ENCODE data around the gene MEIG1. TPM values are rescaled to one million over a fixed set of nuclear protein-coding genes. Genes with fewer than 3 reads are reported as not detected.
"Not testable (repeated sequence)": the region's sequence is repeated elsewhere in the genome, so short reads cannot be mapped to it uniquely, and the experiment has no call there.

The MEIG1 gene
- total and polyA plus RNA-seq, 2 donors (not counting 1 experiment from before 2014, with no cell fraction given): 0.69 TPM; not detected in 1

GRCh38 chr10:14936584-14936983 lies 22.6 kb upstream of the MEIG1 start:
- no peaks in the 10 kb centered on the region for H3K9me3 Mint-ChIP-seq (ENCODE audit: insufficient read depth)
- H3K9ac ChIP-seq (ENCODE audit: low read length): no peak overlapping the region
- no peaks in the 10 kb centered on the region for H3K27me3 ChIP-seq (replicated peaks in 1 of 4; ENCODE audit: control extremely low read depth in 1 of 4, control insufficient read depth in 3 of 4, insufficient read depth in 4 of 4, low read length in 3 of 4)
- peaks cover 6% of the 10 kb centered on the region for H4K20me1 ChIP-seq (ENCODE audit: control insufficient read depth, insufficient read depth, low read length, poor library complexity, severe bottlenecking)
- no peak overlapping the region for H3K4me2 ChIP-seq (replicated peaks; ENCODE audit: low read depth, low read length, poor library complexity, severe bottlenecking)
- no peaks in the 10 kb centered on the region for H3K9me3 ChIP-seq (ENCODE audit: control extremely low read depth in 1 of 3, control insufficient read depth in 2 of 3, insufficient read depth in 1 of 3, low read length in 2 of 3)
- no peak for DNase-seq
- no peaks in the 10 kb centered on the region for H3K4me1 Mint-ChIP-seq
- intact Hi-C loops (cut with micrococcal nuclease): no loop called here
- ChIA-PET CTCF (interaction anchor here (1.0 to 1.4 kb wide), 2 partner anchors 17 to 35 kb away, joined by 3 read pairs; no protein-coding TSS in a partner anchor), POLR2A (interaction anchor here (0.6 kb wide), 1 partner anchor 33 kb away, joined by 4 read pairs; no protein-coding TSS in a partner anchor)
- H3K4me3 Mint-ChIP-seq: no peak overlapping the region
- H3K79me2 ChIP-seq (ENCODE audit: control insufficient read depth, insufficient read depth, low read length): peaks cover 51% of the 10 kb centered on the region
- no peak for TF ChIP-seq EZH2 (IDR thresholded peaks at IDR 0.05; ENCODE audit: borderline replicate concordance, insufficient read depth, low read depth, low read length, poor library complexity, severe bottlenecking)
- TF ChIP-seq, protein P1, sequence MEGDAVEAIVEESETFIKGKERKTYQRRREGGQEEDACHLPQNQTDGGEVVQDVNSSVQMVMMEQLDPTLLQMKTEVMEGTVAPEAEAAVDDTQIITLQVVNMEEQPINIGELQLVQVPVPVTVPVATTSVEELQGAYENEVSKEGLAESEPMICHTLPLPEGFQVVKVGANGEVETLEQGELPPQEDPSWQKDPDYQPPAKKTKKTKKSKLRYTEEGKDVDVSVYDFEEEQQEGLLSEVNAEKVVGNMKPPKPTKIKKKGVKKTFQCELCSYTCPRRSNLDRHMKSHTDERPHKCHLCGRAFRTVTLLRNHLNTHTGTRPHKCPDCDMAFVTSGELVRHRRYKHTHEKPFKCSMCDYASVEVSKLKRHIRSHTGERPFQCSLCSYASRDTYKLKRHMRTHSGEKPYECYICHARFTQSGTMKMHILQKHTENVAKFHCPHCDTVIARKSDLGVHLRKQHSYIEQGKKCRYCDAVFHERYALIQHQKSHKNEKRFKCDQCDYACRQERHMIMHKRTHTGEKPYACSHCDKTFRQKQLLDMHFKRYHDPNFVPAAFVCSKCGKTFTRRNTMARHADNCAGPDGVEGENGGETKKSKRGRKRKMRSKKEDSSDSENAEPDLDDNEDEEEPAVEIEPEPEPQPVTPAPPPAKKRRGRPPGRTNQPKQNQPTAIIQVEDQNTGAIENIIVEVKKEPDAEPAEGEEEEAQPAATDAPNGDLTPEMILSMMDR (IDR thresholded peaks at IDR 0.05): no peak
- H2AFZ ChIP-seq (ENCODE audit: insufficient read depth, low read depth, low read length, poor library complexity, severe bottlenecking): no peak overlapping the region
- no peaks in the 10 kb centered on the region for H3K27me3 Mint-ChIP-seq
- WGBS (ENCODE audit: insufficient coverage): 100% methylated on average over 2 of the region's 2 CpGs
- no peak overlapping the region for H3K27ac Mint-ChIP-seq
- H3K4me1 ChIP-seq (ENCODE audit: control insufficient read depth in 2 of 2, insufficient read depth in 2 of 2, low read length in 2 of 2): peaks cover 0 to 6% of the 10 kb centered on the region in 2 donors
- no peak overlapping the region for H3K4me3 ChIP-seq (ENCODE audit: control extremely low read depth in 1 of 5, extremely low read depth in 1 of 5, insufficient read depth in 1 of 5, low read depth in 2 of 5, low read length in 4 of 5)
- H3K27ac ChIP-seq (ENCODE audit: low read length in 2 of 2): no peak overlapping the region
- H3K36me3 ChIP-seq (replicated peaks in 1 of 2; ENCODE audit: control extremely low read depth in 1 of 2, control insufficient read depth in 1 of 2, extremely low read depth in 1 of 2, insufficient read depth in 2 of 2, low read length in 1 of 2): peaks cover 16 to 55% of the 10 kb centered on the region in 2 experiments
- no peak for ATAC-seq (ENCODE audit: low read depth)

GRCh38 chr10:14938971-14939370 lies 20.2 kb upstream of the MEIG1 start:
- H3K27me3 ChIP-seq (replicated peaks in 1 of 4; ENCODE audit: control extremely low read depth in 1 of 4, control insufficient read depth in 3 of 4, insufficient read depth in 4 of 4, low read length in 3 of 4): not testable (repeated sequence)

DNA sequence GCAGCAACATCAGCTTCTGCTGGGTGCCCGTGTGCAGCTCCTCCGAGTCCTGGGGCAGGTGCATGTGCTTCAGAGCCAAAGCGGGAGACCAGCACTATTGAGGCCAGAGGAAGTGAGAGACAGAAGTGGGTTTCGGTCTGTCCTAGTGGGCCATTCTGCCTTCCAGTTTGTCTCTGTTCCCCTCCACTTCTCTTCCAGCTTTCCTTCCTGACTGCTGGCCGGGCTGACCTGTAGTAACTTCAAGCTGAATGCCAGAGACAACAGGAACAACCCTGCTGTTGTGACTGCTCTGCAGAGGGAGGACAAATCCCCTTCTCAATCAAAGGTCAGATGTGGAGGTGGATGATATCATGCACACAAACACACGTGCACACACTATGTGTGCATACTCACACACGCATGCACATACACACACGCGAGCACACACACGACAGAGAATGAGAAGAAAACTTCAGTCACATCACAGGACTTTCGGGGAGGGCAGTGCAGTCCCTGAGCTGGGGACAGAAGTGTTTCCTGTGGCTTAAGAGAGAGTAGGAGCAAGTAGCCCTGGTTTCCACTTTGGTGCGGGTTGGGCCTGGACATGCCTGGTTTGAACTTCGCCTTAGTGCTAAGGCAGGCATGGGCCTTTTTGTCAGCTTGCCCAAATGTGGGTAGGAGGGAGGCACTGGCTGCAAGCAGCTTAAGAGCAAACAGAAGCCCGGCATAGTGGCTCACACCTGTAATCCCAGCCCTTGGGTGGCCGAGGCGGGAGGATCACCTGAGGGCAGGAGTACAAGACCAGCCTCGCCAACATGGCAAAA lies 16.8 kb upstream of the MEIG1 start:
- WGBS (ENCODE audit: insufficient coverage): 44% methylated on average over 3 of the region's 17 CpGs
- Mint-ChIP-seq H3K27ac (peak overlapping the region; percentile 61), H3K4me3 (peak overlapping the region; percentile 17), H3K4me1 (peaks cover 16% of the 10 kb centered on the region)
- H3K9me3 Mint-ChIP-seq (ENCODE audit: insufficient read depth); H3K4me3 ChIP-seq (ENCODE audit: control extremely low read depth in 1 of 5, extremely low read depth in 1 of 5, insufficient read depth in 1 of 5, low read depth in 2 of 5, low read length in 4 of 5); H3K27me3 ChIP-seq (replicated peaks in 1 of 4; ENCODE audit: control extremely low read depth in 1 of 4, control insufficient read depth in 3 of 4, insufficient read depth in 4 of 4, low read length in 3 of 4); H3K9ac ChIP-seq (ENCODE audit: low read length); DNase-seq; H3K4me2 ChIP-seq (replicated peaks; ENCODE audit: low read depth, low read length, poor library complexity, severe bottlenecking); H2AFZ ChIP-seq (ENCODE audit: insufficient read depth, low read depth, low read length, poor library complexity, severe bottlenecking); H3K9me3 ChIP-seq (ENCODE audit: control extremely low read depth in 1 of 3, control insufficient read depth in 2 of 3, insufficient read depth in 1 of 3, low read length in 2 of 3); H3K27me3 Mint-ChIP-seq; CTCF ChIA-PET; intact Hi-C loops (cut with micrococcal nuclease): not testable (repeated sequence)
- Histone ChIP-seq H3K27ac (ENCODE audit: low read length in 2 of 2) (peak overlapping the region; percentile 16 to 26), H3K4me1 (ENCODE audit: control insufficient read depth in 2 of 2, insufficient read depth in 2 of 2, low read length in 2 of 2) (peaks cover 8 to 16% of the 10 kb centered on the region in 2 donors), H4K20me1 (ENCODE audit: control insufficient read depth, insufficient read depth, low read length, poor library complexity, severe bottlenecking) (peaks cover 30% of the 10 kb centered on the region), H3K36me3 (replicated peaks in 1 of 2; ENCODE audit: control extremely low read depth in 1 of 2, control insufficient read depth in 1 of 2, extremely low read depth in 1 of 2, insufficient read depth in 2 of 2, low read length in 1 of 2) (peaks cover 4 to 53% of the 10 kb centered on the region in 2 experiments), H3K79me2 (ENCODE audit: control insufficient read depth, insufficient read depth, low read length) (peaks cover 75% of the 10 kb centered on the region)
- peak; percentile 81 for ATAC-seq (ENCODE audit: low read depth)
- POLR2A ChIA-PET: interaction anchor here (0.6 kb wide), 1 partner anchor 118 kb away, joined by 6 read pairs; no protein-coding TSS in a partner anchor

More at GRCh38 chr10:14938971-14939370, 20.2 kb upstream of the MEIG1 start:
- POLR2A ChIA-PET; ATAC-seq (ENCODE audit: low read depth); H2AFZ ChIP-seq (ENCODE audit: insufficient read depth, low read depth, low read length, poor library complexity, severe bottlenecking); intact Hi-C loops (cut with micrococcal nuclease); H3K27ac Mint-ChIP-seq; H3K4me3 Mint-ChIP-seq; H3K9me3 Mint-ChIP-seq (ENCODE audit: insufficient read depth); H3K9ac ChIP-seq (ENCODE audit: low read length); H3K4me3 ChIP-seq (ENCODE audit: control extremely low read depth in 1 of 5, extremely low read depth in 1 of 5, insufficient read depth in 1 of 5, low read depth in 2 of 5, low read length in 4 of 5); H3K27me3 Mint-ChIP-seq; CTCF ChIA-PET; DNase-seq; H3K4me2 ChIP-seq (replicated peaks; ENCODE audit: low read depth, low read length, poor library complexity, severe bottlenecking); H3K9me3 ChIP-seq (ENCODE audit: control extremely low read depth in 1 of 3, control insufficient read depth in 2 of 3, insufficient read depth in 1 of 3, low read length in 2 of 3): not testable (repeated sequence)
- 63% methylated on average over 2 of the region's 5 CpGs for WGBS (ENCODE audit: insufficient coverage)
- Histone ChIP-seq H3K27ac (ENCODE audit: low read length in 2 of 2) (peak overlapping the region in 1 of 2 donors; percentile 43), H3K4me1 (ENCODE audit: control insufficient read depth in 2 of 2, insufficient read depth in 2 of 2, low read length in 2 of 2) (peaks cover 8 to 16% of the 10 kb centered on the region in 2 donors), H3K79me2 (ENCODE audit: control insufficient read depth, insufficient read depth, low read length) (peaks cover 58% of the 10 kb centered on the region), H4K20me1 (ENCODE audit: control insufficient read depth, insufficient read depth, low read length, poor library complexity, severe bottlenecking) (peaks cover 14% of the 10 kb centered on the region), H3K36me3 (replicated peaks in 1 of 2; ENCODE audit: control extremely low read depth in 1 of 2, control insufficient read depth in 1 of 2, extremely low read depth in 1 of 2, insufficient read depth in 2 of 2, low read length in 1 of 2) (peaks cover 10 to 40% of the 10 kb centered on the region in 2 experiments)
- H3K4me1 Mint-ChIP-seq: peaks cover 12% of the 10 kb centered on the region

All from B cell (primary cell).